SU-DHL-6 (cell line): Measurements from ENCODE around the gene YPEL4.

Experiments used
- H2AFZ ChIP-seq: fragments of 200-600 bp; sonication (generic); 2 replicates; pipeline ENCODE4 v1.6.1; 2014; ENCODE audit warnings: low read depth, mild to moderate bottlenecking, moderate library complexity, mixed read lengths, antibody characterized with exemption, low read length; ENCODE audit not compliant: severe bottlenecking
- H3F3A ChIP-seq: fragments of 200-600 bp; shearing (Covaris generic); 2 replicates; pipeline ENCODE4 v1.6.0; 2016; ENCODE audit warnings: antibody characterized with exemption, mild to moderate bottlenecking; ENCODE audit not compliant: insufficient read depth
- H3K27ac ChIP-seq: fragments of 200-600 bp; sonication (generic); 2 replicates; pipeline ENCODE4 v1.5.1; 2016; ENCODE audit warnings: low read depth, mild to moderate bottlenecking, low read length, moderate library complexity, mixed read lengths
- H3K27me3 ChIP-seq: fragments of 200-600 bp; sonication (generic), shearing (Covaris generic); 2 replicates; pipeline ENCODE4 v1.6.0; 2014; ENCODE audit warnings: mild to moderate bottlenecking, low read length
- H3K36me3 ChIP-seq: fragments of 200-600 bp; sonication (generic); 2 replicates; pipeline ENCODE4 v1.6.1; 2014; ENCODE audit warnings: mild to moderate bottlenecking, low read length, mixed read lengths
- H3K4me2 ChIP-seq: fragments of 300-600, 200-600 bp; shearing (Covaris generic), sonication (generic); 2 replicates; pipeline ENCODE4 v1.6.0; 2014; ENCODE audit warnings: low read length, low read depth, mild to moderate bottlenecking; ENCODE audit not compliant: poor library complexity, severe bottlenecking
- H3K4me3 ChIP-seq: fragments of 200-600 bp; sonication (generic); 2 replicates; pipeline ENCODE4 v1.5.1; 2014; ENCODE audit warnings: antibody characterized with exemption, low read length, mild to moderate bottlenecking, mixed read lengths; ENCODE audit not compliant: insufficient read depth, poor library complexity, severe bottlenecking
- H3K79me2 ChIP-seq: fragments of 200-600 bp; sonication (generic); 2 replicates; pipeline ENCODE4 v1.6.1; 2014; ENCODE audit warnings: mild to moderate bottlenecking, low read length, moderate library complexity; ENCODE audit not compliant: insufficient read depth
- H3K9ac ChIP-seq: fragments of 200-600 bp; sonication (generic); 2 replicates; pipeline ENCODE4 v1.7.0; 2014; ENCODE audit warnings: mild to moderate bottlenecking, low read length
- H3K9me2 ChIP-seq: fragments of 200-600 bp; sonication (generic); replicated peaks from 2 replicates; pipeline ENCODE4 v1.6.1; 2014; ENCODE audit warnings: low read length; ENCODE audit not compliant: insufficient read depth
- H3K9me3 ChIP-seq: fragments of 200-600 bp; sonication (generic); 2 replicates; pipeline ENCODE4 v1.6.1; 2014; ENCODE audit warnings: low read length, mixed read lengths; ENCODE audit not compliant: insufficient read depth
- H4K20me1 ChIP-seq: fragments of 200-600 bp; sonication (generic); 2 replicates; pipeline ENCODE4 v1.6.1; 2014; ENCODE audit warnings: low read depth, mild to moderate bottlenecking, antibody characterized with exemption, low read length, moderate library complexity, mixed read lengths
- CTCF ChIP-seq: fragments of 200-600 bp; sonication (generic); IDR thresholded peaks from one replicate; pipeline ENCODE4 v1.5.1; 2017; ENCODE audit warnings: antibody characterized with exemption, mild to moderate bottlenecking, low read length, moderate library complexity; ENCODE audit not compliant: insufficient read depth, poor library complexity, severe bottlenecking
- EZH2phosphoT487 ChIP-seq: fragments of 200-600 bp; sonication (generic), shearing (Covaris generic); conservative IDR thresholded peaks from 2 replicates; pipeline ENCODE4 v1.6.1; 2018; ENCODE audit warnings: mild to moderate bottlenecking, antibody characterized with exemption, low read length, moderate library complexity, mixed read lengths

The YPEL4 gene

GRCh38 chr11:57604296-57605027 lies 45.2 kb downstream of the YPEL4 start:
- no peak overlapping the region for H2AFZ ChIP-seq
- TF ChIP-seq CTCF (no peak), EZH2phosphoT487 (no peak)
- no peak overlapping the region for H3K9ac ChIP-seq
- H3F3A ChIP-seq: no peaks in the 10 kb centered on the region
- H3K79me2 ChIP-seq: no peaks in the 10 kb centered on the region
- no peak overlapping the region for H3K4me3 ChIP-seq
- no peaks in the 10 kb centered on the region for H4K20me1 ChIP-seq
- H3K36me3 ChIP-seq: no peaks in the 10 kb centered on the region
- H3K9me2 ChIP-seq: no peaks in the 10 kb centered on the region
- H3K27me3 ChIP-seq: no peaks in the 10 kb centered on the region
- no peaks in the 10 kb centered on the region for H3K9me3 ChIP-seq
- H3K27ac ChIP-seq: no peak overlapping the region
- H3K4me2 ChIP-seq: no peak overlapping the region

- H3K9me2 ChIP-seq: no peaks in the 10 kb centered on the region
- H3K4me3 ChIP-seq: no peak overlapping the region
- no peaks in the 10 kb centered on the region for H3F3A ChIP-seq
- H3K9me3 ChIP-seq: no peaks in the 10 kb centered on the region
- no peak overlapping the region for H3K9ac ChIP-seq
- H3K4me2 ChIP-seq: no peak overlapping the region
- no peaks in the 10 kb centered on the region for H3K36me3 ChIP-seq
- H4K20me1 ChIP-seq: no peaks in the 10 kb centered on the region
- no peaks in the 10 kb centered on the region for H3K27me3 ChIP-seq
- TF ChIP-seq EZH2phosphoT487: no peak
- TF ChIP-seq CTCF: no peak
- no peak overlapping the region for H2AFZ ChIP-seq
- no peak overlapping the region for H3K27ac ChIP-seq
- H3K79me2 ChIP-seq: no peaks in the 10 kb centered on the region
Measured at GRCh38 chr11:57601297-57601696, 48.4 kb downstream of the YPEL4 start.

GRCh38 chr11:57599381-57599780 lies 50.3 kb downstream of the YPEL4 start:
- no peak for TF ChIP-seq CTCF
- no peak for TF ChIP-seq EZH2phosphoT487
- no peaks in the 10 kb centered on the region for H3K36me3 ChIP-seq
- H4K20me1 ChIP-seq: no peaks in the 10 kb centered on the region
- H3F3A ChIP-seq: no peaks in the 10 kb centered on the region
- H3K4me3 ChIP-seq: no peak overlapping the region
- no peaks in the 10 kb centered on the region for H3K9me3 ChIP-seq
- no peak overlapping the region for H3K9ac ChIP-seq
- H2AFZ ChIP-seq: no peak overlapping the region
- H3K27ac ChIP-seq: no peak overlapping the region
- H3K9me2 ChIP-seq: no peaks in the 10 kb centered on the region
- no peaks in the 10 kb centered on the region for H3K27me3 ChIP-seq
- no peaks in the 10 kb centered on the region for H3K79me2 ChIP-seq
- no peak overlapping the region for H3K4me2 ChIP-seq
